GM20431 (cell line): ENCODE data around the gene TNFRSF9.
"Not testable (repeated sequence)": the region's sequence is repeated elsewhere in the genome, so short reads cannot be mapped to it uniquely, and the experiment has no call there.

Source experiments
- in situ Hi-C: fragments of 300-500 bp; cut with MseI, MboI; formaldehyde crosslinking; loops from one replicate; pipeline ENCODE4 v1.15.0; 2020; ENCODE audit warnings: low sequenced_read_pairs; ENCODE audit not compliant: unreplicated experiment

Gene TNFRSF9

GRCh38 chr1:7927061-7927460 lies 13.6 kb downstream of the TNFRSF9 start:
- in situ Hi-C loops, result not testable (repeated sequence)

DNA sequence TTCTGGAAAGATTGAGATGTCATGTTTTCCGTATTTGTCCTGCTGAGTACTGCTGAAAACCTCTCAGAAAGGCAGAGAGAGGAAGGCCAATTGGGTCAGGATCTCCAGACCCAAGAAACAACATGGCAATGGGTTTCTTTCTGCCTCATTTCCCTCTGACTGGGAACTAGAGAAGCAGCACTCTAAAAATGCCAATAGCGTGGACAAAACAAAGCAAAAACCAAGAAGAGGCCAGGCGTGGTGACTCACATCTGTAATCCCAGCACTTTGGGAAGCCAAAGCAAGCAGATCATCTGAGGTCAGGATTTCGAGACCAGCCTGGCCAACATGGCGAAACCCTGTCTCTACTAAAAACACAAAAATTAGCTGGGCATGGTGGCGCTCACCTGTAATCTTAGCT lies 18.3 kb downstream of the TNFRSF9 start:
- in situ Hi-C loops, result loop anchor here (25.0 kb wide), 1 partner anchor 260 kb away; no protein-coding TSS in a partner anchor

- in situ Hi-C loops, result loop anchor here (25.0 kb wide), 1 partner anchor 259 kb away; no protein-coding TSS in a partner anchor
Measured at GRCh38 chr1:7921796-7922195, 18.8 kb downstream of the TNFRSF9 start.

GRCh38 chr1:7919880-7920279 lies 20.8 kb downstream of the TNFRSF9 start:
- in situ Hi-C loops, result loop anchor here (25.0 kb wide), 1 partner anchor 258 kb away; no protein-coding TSS in a partner anchor

GRCh38 chr1:7917971-7918370 lies 22.7 kb downstream of the TNFRSF9 start:
- in situ Hi-C loops, result loop anchor here (25.0 kb wide), 1 partner anchor 256 kb away; no protein-coding TSS in a partner anchor

GRCh38 chr1:7916501-7916830 lies 24.2 kb downstream of the TNFRSF9 start:
- in situ Hi-C loops, result loop anchor here (25.0 kb wide), 1 partner anchor 254 kb away; no protein-coding TSS in a partner anchor

GRCh38 chr1:7915826-7916500 lies 24.7 kb downstream of the TNFRSF9 start:
- in situ Hi-C loops, result loop anchor here (25.0 kb wide), 1 partner anchor 254 kb away; no protein-coding TSS in a partner anchor

- in situ Hi-C loops, result loop anchor here (25.0 kb wide), 1 partner anchor 251 kb away; no protein-coding TSS in a partner anchor
Measured at GRCh38 chr1:7912743-7913557, 27.7 kb downstream of the TNFRSF9 start.

DNA sequence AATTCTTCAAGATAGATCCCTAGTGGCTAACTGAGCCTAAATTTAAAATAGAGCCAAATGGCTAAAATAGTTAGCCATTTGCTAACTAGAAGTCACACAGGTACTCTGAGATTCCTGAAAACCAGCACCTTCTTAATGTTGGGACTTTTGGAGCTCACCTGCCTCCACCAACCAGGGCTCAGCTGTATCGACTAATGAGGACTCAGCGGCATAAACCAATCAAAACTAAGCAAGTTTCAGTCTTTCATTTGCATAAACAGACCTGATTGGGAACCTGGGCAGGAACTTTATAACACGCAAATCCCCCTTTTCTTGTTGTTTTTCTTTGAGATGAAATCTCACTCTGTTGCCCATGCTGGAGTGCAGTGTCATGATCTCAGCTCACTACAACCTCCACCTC lies 28.5 kb downstream of the TNFRSF9 start:
- in situ Hi-C loops, result loop anchor here (25.0 kb wide), 1 partner anchor 250 kb away; no protein-coding TSS in a partner anchor

DNA sequence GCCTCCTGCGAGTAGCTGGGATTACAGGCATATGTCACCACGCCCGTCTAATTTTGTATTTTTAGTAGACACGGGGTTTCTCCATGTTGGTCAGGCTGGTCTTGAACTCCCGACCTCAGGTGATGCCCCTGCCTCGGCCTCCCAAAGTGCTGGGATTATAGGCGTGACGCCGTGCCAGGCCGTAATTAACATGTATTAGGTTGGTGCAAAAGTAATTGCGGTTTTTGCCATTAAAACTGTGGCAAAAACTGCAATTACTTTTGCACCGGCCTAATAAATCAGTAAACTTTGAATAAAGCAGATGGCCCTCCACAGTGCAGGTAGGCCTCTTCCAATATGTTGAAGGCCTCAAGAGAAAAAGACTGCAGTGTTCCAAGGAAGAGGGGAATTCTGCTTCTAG lies 35.4 kb downstream of the TNFRSF9 start:
- in situ Hi-C loops, result loop anchor here (25.0 kb wide), 1 partner anchor 243 kb away; no protein-coding TSS in a partner anchor

GRCh38 chr1:7902478-7903085 lies 38.1 kb downstream of the TNFRSF9 start:
- in situ Hi-C loops, result loop anchor here (25.0 kb wide), 1 partner anchor 240 kb away; no protein-coding TSS in a partner anchor

DNA sequence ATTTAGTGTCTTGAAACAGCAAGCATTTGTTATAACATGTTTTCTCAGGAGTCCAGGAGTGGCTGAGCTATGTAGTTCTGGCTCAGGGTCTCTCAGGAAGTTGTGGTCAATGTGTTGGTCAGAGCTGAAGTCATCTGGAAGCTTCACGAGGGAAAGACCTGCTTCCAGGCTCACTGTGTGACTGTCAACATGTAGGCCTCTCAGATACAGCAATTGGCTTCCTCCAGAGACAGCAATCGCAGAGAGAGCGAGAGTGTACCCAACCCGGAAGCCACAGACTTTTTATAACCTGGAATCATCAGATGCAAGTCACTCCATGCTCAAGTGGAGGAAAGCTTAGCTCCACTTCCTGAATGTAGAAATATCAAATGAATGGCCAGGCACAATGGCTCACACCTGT lies 40.9 kb downstream of the TNFRSF9 start:
- in situ Hi-C loops, result loop anchor here (25.0 kb wide), 1 partner anchor 237 kb away; no protein-coding TSS in a partner anchor

DNA sequence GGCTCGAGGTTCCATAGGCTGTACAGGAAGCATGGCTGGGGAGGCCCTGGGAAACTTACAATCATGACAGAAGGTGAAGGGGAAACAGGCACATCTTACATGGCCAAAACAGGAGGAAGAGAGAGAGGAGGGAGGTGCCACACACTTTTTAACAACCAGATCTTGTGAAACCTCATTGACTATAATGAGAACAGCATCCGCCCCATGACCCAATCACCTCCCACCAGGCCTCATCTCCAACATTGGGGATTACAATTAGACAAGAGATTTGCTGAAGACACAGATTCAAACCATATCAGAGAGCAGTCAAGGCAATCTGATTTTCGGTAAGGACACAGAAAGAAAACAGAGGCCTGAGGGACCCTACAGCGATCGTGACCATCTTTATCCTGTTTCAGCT lies 41.7 kb downstream of the TNFRSF9 start:
- in situ Hi-C loops, result no loop called here

DNA sequence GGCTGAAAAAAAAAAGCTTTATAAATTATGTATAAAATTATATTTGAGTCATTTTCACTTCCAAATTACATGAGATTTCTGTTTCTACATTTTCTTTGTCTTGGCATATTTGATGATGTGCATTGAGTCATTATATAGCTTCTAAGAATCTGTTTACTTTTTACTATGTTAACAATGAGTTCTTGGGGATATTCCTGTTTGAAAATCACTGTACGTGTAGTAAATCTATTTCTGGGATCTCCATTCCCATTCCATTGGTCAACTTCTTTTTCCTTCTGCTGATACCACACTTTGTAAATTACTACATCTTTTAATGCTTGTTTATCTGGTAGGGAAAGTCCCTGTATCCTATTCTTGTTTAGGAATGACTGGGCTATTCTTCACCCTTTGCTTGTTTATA lies 43.6 kb downstream of the TNFRSF9 start:
- in situ Hi-C loops, result no loop called here

DNA sequence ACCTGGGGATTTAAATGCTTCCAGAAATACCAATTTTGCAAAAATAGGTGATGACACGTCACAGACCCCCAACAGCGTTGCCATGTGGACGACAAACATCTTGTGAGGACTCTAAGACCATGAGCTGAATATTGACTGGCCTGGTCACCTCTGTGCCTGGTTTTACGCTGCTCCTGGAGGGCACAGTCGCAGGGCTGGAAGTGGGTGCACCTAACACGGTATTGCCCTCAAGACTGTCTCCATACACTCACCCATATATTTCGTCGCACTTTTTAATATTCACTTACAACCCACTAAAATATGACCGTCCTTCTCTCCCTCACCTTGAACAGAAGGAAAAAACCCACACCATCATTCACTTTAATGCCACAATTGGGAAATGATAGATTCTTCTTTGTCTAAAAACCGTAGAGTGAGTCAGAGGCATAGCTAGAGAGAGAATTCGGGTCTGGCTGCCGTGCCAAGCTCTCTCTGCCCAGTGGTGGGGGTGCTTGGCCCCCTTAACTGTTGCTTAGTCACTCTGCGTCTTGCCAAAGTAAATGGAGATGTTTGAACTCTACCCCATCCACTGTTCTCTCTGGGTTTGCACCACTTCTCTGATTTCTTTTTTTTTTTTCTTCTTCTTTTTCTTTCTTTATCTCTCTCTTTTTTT lies 47.0 kb downstream of the TNFRSF9 start:
- in situ Hi-C loops, result no loop called here

DNA sequence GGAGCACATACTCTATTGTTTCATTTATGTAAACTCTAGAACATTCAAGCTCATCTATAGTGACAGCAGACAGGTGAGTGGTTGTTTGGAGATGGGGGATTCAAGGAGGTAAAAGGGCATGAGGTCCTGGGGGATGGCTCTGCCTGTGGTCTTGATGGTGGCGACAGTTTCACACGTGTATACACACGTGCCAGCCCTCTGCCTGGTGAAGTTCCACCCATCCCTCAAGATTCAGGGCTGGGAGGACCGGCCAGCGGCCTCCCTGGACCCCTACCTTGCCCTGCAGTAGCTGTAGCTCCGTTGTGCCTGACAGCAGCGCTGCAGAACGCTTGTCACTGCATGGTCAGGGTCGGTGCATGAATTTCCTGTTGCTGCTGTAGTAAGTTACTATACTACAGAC lies 48.8 kb downstream of the TNFRSF9 start:
- in situ Hi-C loops, result no loop called here

GRCh38 chr1:7890853-7891252 lies 49.8 kb downstream of the TNFRSF9 start:
- in situ Hi-C loops, result no loop called here

DNA sequence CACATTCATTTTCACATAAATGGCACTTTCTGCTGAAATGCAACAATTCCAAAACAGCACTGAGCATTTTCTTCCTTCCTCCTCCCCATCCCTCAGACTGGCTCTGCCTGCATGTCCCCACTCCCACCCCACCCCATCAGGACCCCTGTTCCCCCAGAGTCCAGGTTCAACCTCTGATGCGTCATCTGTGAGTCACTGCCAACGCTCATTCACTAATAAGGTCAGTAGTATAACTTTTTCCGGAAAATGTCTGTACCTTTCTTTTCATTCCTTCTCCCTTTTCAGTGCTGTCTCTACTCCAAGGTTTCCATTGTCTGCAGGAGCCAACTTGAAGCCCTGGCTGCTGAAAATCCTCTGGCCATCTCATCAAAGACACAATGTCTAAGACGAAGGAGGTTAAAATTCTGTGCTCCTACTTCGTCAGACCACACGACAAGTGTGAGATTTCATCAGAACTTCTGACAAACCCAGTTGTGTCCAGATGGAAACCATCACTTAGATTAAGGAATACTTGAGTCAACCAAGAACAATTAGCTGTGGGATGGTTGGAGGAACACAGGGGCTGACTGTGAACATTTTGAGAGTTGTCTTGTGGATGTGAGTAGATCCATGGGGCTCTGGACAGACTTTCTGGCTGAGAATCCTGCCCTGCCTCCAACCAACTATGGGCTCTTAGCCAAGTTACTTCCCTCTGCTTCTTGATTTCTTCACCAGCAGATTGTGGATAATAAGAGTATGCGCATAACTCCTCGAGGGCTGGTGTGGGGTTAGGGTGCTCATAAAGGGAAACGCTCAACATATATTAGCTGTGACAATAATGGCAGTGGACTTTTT lies 52.2 kb downstream of the TNFRSF9 start:
- in situ Hi-C loops, result no loop called here

DNA sequence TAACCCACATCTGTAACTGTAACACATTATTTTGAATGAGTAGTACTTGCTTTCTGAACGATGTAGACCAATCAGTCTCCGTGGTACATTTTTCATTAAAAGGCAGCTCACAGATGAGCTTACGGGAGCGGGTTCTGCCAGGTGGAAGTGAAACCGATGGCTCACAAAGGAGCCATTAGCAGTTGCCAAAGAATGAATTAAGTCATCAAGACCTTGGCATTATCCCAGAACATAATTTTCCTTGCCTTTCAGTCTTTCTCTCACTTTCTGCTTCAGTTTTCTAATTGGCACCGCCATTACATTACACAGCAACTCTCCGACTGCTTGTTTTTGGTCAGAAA lies 54.3 kb downstream of the TNFRSF9 start:
- in situ Hi-C loops, result no loop called here
